22Rv1 (cell line): ENCODE data around the gene RARRES1.

ENCODE experiments used
- H3K27ac ChIP-seq: fragments of 450-650 bp; 2 replicates; pipeline ENCODE4 v1.5.1; 2017
- CTCF ChIP-seq: fragments of 450-650 bp; IDR thresholded peaks from 2 replicates; pipeline ENCODE4 v1.5.1; 2017; ENCODE audit warnings: mild to moderate bottlenecking
- ZFX ChIP-seq: fragments of 450-650 bp; IDR thresholded peaks from 2 replicates; pipeline ENCODE4 v1.6.1; 2017; ENCODE audit warnings: antibody characterized with exemption, borderline replicate concordance

The RARRES1 gene

GRCh38 chr3:158712443-158712842, 19.8 kb downstream of the RARRES1 start:
- no peak overlapping the region for H3K27ac ChIP-seq
- TF ChIP-seq ZFX (no peak), CTCF (no peak)

GRCh38 chr3:158711886-158712285, 20.4 kb downstream of the RARRES1 start:
- TF ChIP-seq ZFX, result no peak
- no peak for TF ChIP-seq CTCF
- H3K27ac ChIP-seq, result no peak overlapping the region

GRCh38 chr3:158710601-158711000, 21.7 kb downstream of the RARRES1 start:
- no peak for TF ChIP-seq CTCF
- TF ChIP-seq ZFX, result no peak
- no peak overlapping the region for H3K27ac ChIP-seq

GRCh38 chr3:158709666-158710083, 22.6 kb downstream of the RARRES1 start:
- H3K27ac ChIP-seq, result no peak overlapping the region
- no peak for TF ChIP-seq ZFX
- TF ChIP-seq CTCF, result no peak

GRCh38 chr3:158703566-158703965, 28.7 kb downstream of the RARRES1 start:
- no peak overlapping the region for H3K27ac ChIP-seq
- no peak for TF ChIP-seq CTCF
- TF ChIP-seq ZFX, result no peak

- no peak overlapping the region for H3K27ac ChIP-seq
- TF ChIP-seq ZFX (no peak), CTCF (no peak)
Observed at GRCh38 chr3:158702815-158703481, 29.3 kb downstream of the RARRES1 start.

GRCh38 chr3:158701420-158702065, 30.7 kb downstream of the RARRES1 start:
- no peak for TF ChIP-seq ZFX
- no peak for TF ChIP-seq CTCF
- H3K27ac ChIP-seq, result no peak overlapping the region
